Heart left ventricle (tissue), 13 donors: ENCODE measurements around the gene NEK4.

ENCODE experiments used
- POLR2A ChIP-seq, 2 donors: fragments of 450-650 bp; IDR thresholded peaks; one replicate each; pipeline ENCODE4 v1.6.1; 2017; ENCODE audit warnings: antibody characterized with exemption in 2 of 2, mild to moderate bottlenecking in 2 of 2, moderate library complexity in 2 of 2
- TF ChIP-seq, protein P1 (sequence below), 12 donors: fragments of 200-600 bp; sonication (generic) in 4 of 12; IDR thresholded peaks; one replicate each; pipeline versions ENCODE4 v1.5.0 to v1.8.0; 2018 to 2022; ENCODE audit warnings: antibody characterized with exemption in 12 of 12, mild to moderate bottlenecking in 5 of 12
- donor health status: ischemic (EF 13 %, LVEDD 7.1; RV severe dilation, severe dysfunction).
- donor health status: DM: no; HTN: yes; CAD: no.
- donor health status: DM: no; HTN: no; CAD: no.
- donor health status: ischemic (EF 25% LVEDD 6.9; RV normal size, moderate dysfunction).
- donor health status: ischemic (EF 25% LVEDD 5.7; RV mildly dilated, moderate dysfunction).
- donor health status: ischemic (EF 35%, LVEDD 5.7; RV mildly dilated, moderate dysfunction).
- donor health status: nonischemic (EF 11% LVEDD 7.7; RV severe dilation, severe dysfunction).
- donor health status: DM: yes; HTN: yes; CAD: no.
- donor health status: PGD.
- donor health status: ischemic (EF 29% LVEDD 5.4; RV normal size, mild dysfunction).
- donor health status: nonischemic (EF 23%, LVEDD 6.1; RV moderate dilation, normal function).

DNA sequence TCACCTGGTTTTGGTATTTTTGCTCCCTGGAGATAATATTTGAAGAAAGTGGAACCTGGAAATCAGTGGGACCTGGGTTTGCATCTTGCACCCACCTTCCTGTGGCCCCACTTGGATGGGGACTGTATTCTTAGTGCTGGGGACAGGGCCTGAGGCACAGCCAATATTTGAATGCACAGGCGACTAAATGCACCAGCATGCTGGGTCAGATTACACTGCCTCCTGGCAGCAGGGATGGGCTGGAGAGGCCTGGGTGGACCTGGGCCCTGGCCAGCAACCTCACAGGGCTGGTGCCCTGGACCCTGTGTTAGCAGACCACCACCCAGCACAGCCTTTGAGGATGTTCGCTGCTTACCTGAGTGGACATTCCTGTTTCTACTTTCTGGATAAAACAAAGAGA is 49.2 kb upstream of the NEK4 start:
- TF ChIP-seq, protein P1, sequence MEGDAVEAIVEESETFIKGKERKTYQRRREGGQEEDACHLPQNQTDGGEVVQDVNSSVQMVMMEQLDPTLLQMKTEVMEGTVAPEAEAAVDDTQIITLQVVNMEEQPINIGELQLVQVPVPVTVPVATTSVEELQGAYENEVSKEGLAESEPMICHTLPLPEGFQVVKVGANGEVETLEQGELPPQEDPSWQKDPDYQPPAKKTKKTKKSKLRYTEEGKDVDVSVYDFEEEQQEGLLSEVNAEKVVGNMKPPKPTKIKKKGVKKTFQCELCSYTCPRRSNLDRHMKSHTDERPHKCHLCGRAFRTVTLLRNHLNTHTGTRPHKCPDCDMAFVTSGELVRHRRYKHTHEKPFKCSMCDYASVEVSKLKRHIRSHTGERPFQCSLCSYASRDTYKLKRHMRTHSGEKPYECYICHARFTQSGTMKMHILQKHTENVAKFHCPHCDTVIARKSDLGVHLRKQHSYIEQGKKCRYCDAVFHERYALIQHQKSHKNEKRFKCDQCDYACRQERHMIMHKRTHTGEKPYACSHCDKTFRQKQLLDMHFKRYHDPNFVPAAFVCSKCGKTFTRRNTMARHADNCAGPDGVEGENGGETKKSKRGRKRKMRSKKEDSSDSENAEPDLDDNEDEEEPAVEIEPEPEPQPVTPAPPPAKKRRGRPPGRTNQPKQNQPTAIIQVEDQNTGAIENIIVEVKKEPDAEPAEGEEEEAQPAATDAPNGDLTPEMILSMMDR (IDR thresholded peaks at IDR 0.05), result no peak
- no peak for TF ChIP-seq POLR2A (IDR thresholded peaks at IDR 0.05)
